CMK (cell line): Measurements from ENCODE around the gene AIFM2.
"Not testable (repeated sequence)": the region's sequence is repeated elsewhere in the genome, so short reads cannot be mapped to it uniquely, and the experiment has no call there.

ENCODE experiments used
- DNase-seq: peaks from one replicate; pipeline ENCODE4 v3.0.0-alpha.2; 2010; ENCODE audit warnings: low read depth

AIFM2 gene

DNA sequence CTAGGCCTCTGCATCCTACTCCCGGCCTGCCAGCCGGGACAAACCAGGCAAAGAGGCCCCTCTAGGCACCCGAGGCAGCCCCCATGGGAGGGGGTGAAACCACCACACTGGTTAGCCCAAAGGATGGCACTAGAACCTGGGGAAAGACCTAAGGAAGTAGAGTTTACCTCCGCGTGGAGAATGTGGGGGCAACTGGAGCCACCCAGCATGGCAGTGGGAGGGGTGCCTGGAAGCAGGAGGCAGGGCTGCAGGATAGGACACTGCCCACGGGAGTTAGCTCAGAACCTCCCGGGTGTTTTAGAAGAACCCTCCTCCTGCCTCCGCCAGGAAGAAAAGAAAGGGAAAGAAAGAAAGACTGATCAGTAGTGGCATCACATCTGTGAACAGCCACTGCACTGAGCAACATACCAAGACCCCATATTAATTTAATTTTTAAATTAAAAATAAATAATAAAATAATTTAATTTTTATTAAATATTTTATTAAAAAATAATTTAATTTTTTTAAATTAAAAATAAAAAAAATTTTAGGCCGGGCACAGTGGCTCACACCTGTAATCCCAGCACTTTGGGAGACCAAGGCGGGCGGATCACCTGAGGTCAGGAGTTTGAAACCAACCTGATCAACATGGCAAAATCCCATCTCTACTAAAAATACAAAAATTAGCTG, 11.2 kb downstream of the AIFM2 start:
- no peak for DNase-seq

DNA sequence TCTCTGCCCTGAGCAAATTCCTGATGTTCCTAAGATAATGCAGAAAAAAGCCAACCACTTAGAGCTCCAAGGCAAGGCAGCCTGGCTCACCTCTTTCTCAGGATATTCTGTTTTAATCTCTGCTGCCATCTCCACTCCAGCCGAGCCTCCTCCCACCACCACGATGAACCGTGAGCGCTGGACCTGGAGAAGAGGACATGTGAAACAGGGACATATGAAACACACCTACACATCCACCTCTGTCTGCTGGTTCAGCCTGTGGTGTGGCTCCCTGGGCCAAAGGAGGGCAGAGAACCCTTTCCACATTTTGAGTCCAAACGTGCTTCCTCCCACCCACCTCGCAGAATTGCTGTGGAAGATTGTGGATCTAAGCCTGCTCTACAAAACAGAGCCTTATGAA, 12.2 kb downstream of the AIFM2 start:
- DNase-seq, result no peak

DNA sequence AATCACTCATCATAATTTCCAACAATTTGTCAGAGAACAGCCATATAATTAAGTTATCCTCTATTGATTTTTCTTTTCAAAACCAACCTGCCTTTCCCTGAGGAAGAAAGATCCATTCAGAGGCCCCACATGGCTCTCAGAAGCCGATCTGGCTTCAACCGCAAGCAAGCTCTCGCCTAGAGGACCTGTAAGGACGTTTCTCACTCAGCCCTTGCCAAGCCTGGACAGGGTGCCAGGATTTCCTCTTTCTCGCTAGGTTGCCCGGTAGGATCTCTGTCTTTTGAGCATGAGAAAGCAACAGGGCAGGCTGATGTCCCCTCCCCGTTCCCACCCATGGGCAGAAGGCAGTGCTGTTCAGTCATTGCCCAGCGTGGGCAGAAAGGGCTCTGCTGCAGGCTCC, 13.0 kb downstream of the AIFM2 start:
- no peak for DNase-seq

DNA sequence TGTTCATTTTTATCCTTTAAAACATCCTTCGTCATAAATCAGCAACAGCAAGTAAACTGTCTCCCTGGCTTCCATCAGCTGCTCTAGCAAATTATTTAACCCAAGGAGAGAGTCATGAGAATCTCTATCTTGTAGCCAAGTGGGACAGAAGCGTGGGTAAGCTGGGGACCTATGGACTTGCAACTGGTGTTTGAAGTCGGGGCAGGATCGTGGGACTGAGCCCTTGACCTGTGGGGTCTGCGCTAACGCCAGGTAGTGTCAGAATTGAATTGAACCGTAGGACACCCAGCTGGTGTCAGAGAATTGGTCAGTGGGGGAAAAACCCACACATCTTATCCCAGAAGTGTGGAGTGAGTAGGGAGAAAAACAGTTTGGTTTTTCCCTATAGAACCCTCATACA, 13.4 kb downstream of the AIFM2 start:
- DNase-seq, result no peak

DNA sequence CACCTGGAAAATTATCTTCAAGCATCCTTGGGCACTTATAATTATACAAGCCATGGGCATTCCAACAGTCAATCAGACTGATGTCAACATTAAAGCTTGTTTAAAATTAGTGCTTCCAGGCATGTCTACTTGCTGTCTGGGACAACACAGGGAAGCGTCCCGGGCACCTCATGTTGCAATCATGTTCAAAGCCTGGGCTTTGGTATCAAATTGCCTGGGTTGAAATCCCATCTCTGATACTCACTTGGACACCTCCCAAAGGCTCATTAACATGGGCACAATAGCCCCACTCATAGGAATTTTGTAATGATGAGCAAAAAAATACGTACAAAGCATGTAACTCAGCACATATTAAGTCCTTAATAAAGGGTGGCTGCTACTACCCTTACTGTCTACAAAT, 14.4 kb downstream of the AIFM2 start:
- DNase-seq, result no peak

DNA sequence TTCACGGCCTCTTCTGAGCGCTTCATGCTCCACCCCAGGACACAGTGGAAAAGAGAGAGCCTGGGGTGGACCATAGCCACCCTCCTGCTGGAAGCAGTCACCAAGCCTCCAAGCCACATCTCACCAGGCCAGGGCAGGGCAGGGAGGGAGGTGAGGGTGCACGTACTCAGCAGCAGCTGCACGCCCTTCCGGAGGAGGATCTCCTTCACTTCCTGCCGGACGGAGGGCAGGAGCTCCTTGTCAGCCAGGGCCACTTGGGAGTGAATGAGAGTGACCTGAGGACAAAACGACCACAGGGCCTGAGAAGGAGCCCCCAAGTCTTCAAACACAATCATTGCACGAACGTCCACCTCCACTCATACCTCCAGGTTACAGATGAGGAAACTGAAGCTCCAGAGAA, 15.0 kb downstream of the AIFM2 start:
- no peak for DNase-seq

DNA sequence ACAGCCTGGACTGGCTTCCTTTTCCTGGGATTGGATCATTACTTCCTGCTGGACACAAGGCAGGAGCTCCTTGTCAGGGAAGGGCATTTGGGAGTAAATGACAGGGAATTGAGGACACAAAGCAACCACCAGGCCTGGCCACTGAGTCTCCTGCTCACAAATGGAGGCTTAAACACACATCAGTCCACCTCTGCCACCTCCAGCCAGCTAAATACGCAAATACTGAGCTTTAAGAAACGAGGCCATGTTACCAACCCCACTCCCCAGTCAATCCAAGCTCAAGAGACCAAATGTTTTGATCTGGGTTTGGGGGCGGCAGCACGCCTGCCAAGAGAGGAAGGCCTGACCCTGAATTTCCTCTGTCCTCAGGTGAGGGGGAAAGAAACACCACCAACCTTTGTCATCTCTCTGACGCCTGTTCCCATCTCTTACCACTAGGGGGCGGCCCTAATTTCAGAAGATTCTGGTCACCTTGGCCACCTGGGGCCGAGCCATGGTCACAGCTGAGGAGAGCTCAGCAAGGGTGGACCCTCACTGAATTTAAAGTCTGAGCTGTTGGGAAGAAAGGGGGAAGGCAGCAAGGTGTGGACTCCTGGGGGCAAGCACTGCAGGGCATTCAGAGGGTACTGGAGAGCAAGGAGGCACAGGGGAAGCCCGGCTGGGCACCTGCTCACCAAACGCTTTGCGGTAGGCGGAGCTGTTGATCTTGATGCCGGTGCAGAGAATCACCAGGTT, 16.5 kb downstream of the AIFM2 start:
- no peak for DNase-seq

DNA sequence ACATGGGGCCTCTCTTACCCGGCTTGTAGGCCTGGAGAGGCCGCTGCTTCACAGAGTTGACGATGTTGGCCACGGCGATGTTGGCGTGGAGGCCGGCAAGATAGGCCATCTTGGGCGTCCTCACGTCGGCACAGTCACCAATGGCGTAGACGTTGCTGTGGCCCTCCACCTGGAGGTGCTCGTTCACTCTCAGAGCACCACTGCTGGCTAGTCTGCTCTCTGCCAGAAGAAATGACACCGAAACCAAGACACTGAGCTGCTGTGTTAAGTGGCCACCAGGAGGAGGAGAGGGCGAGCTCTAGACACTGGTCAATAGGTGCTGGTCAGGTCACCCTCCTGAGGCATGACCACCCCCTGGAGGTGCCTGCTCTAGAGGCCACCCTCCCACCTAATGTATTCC, 17.7 kb downstream of the AIFM2 start:
- no peak for DNase-seq

DNA sequence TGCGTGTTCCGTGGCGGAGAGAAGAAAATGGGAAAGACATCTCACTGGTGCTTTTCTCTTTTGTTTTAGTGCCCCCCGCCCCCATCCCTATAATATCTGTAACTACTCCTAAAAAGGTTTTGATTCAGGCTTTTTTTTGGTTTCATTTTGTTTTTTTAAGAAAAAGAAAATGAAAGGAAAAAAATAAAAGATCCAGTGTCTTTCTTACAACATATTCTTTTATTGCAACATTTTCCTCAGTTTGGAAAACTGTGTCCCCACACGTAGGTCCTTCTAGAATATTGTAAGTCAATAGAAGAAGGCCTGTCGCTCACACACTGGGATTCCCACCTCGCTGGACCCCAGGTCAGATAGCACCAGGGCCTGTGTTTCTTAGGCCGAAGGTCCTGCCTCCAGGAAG, 20.6 kb downstream of the AIFM2 start:
- DNase-seq, result no peak

DNA sequence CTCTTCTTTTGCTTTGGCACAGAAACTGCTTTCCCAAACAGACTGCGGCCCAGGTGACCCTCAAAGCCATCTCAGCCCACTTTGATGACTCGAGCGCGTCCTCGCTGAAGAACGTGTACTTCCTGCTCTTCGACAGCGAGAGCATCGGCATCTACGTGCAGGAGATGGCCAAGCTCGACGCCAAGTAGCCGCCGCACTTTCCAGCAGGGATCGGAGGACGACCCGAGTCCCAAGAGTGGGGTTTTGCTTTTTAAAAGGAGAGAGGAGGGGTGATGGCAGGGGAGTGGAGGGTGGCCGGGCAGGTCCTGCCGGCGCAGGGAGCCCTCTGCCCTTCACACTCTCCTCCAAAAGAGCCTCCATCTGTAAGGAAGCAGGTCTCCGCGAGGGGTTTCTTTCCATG, 21.1 kb downstream of the AIFM2 start:
- no peak for DNase-seq

DNA sequence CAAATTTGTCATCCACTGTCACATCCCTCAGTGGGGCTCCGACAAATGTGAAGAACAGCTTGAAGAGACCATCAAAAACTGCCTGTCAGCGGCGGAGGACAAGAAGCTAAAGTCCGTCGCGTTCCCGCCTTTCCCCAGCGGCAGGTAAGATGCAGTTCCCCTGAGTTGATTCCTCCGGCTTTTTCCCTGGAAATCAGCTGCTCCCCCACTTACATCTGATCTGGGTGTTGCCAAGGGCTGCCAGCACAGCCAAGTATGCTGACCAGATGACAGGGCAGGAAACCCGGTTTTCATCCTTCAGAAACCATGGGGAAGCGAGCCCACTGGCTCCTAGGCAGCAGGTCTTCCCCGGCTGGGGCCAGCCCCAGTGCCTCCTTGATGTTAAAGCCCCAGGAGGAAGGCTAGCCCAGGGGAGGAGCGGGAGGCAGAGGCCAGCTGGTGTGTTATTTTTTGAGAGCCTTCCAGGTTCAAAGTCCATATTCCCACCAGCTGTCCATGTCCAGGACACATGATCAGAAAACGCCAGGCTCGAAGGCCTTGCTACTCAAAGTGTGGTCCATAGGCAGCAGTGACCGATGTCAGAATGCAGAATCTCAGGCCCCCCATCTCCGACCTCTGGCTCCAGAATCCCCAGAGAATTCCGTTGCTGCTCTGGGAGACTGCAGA, 23.4 kb downstream of the AIFM2 start:
- DNase-seq, result no peak

DNA sequence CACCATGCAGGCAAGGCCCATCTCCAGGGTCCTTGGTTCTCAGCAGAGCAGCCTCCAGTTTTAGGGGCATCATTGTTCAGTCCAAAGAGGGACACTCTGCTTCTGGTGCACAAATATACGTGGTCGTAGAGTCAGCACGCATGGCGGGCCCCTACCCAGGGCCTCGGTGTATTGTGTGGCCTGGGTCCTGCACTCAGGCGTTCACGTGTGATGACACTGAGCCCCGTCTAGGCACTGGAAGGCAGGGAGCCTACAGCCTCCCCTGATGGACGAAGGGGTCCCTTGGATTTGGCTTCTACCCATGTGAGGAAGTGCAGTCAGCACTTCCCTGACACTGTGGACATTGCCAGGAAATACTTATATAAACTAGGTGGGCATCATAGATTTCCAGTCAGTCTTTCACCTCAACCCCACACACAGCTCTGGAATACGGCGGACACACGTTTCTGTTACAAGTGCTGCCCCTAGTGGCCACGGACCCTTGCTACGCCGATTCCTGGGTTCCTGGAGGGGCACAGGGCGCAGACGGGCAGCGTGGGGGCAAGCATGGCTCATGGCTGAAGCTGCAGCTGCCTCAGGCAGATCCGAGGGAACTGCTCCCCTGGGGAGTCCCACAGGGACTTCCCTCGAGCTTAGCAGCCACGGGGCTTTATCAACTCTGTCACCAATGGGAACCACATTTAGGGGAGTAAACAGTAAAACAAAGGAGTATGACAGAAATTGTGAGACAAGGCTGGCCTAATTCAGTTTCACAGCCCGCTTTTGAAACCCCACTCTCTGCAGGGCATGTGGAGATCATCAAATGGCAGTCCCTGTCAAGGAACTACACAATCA, 25.4 kb downstream of the AIFM2 start:
- no peak for DNase-seq

DNA sequence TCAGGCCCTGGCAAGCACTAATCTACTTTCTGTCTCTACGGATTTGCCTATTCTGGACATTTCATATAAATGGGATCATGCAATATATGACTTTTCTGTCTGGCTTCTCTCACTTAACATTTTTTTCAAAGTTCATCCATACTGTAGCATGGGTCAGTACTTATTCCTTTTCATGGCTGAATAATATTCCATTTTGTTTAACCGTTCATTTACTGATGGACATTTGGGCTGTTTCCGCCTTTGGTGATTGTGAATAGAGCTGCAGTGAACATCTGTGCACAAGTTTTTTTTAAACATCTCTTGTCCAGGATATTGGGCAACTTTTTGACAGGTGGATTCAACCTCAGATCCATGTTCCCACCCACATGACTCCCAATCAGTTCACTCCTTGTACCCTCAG, 31.0 kb downstream of the AIFM2 start:
- DNase-seq, result no peak

DNA sequence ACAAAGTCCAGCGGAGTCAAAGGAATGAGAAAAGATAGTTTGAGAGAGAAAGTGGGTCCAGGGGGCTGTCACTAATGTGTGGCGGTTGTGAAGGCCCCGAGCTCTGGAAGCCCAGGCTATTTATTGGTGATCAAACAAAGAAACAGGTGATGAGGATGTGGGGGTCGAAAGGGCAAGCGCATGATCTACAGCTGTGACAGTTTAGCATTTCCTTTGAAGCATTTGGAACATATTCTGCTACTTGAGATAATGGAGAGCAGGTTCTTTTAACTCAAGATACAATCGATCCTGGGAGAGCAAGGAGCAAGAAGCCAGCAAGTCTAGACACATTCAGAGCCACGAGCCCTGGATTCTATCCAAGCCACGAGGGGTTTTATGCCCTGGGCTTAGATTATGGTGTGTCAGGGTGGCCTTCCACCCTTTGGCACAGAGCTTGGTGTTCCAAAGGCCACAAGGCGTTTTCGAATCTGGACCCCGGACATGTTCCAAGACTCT, 31.5 kb downstream of the AIFM2 start:
- DNase-seq, result not testable (repeated sequence)

DNA sequence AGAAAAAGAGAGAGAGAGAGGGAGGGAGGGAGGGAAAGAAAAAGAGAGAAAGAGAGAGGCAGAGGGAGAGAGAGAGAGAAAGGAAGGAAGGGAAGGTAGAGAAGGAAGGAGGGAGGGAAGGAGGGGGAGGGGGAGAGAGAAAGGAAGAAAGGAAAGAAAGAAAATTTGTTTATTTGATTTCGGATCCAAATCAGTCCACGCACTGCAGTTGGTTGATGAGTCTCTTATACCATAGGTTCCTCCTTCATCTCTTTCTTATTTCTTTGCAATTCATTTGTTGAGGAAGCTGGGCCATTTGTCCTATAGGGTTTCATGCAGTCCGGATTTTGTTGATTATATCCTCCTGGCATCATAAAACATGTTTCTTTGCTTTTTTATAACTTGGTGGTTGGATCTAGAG, 34.4 kb downstream of the AIFM2 start:
- no peak for DNase-seq

DNA sequence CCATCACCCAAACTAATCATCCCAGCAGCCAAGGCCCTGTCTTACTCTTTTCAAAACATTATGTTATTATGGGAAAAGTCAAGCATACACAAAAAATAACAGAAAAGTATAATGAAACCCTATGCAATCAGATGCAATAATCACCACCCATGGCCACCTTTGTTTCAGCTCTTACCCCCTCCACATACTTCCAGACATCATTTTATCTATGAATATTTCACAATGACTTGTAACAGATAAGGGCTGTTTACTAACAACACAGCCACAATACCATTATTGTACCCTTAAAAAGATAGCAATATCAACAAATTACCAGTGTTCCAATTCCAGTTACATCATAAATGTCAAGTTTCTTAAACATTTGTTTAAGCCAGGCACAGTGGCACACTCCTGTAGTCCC, 35.2 kb downstream of the AIFM2 start:
- DNase-seq, result no peak

DNA sequence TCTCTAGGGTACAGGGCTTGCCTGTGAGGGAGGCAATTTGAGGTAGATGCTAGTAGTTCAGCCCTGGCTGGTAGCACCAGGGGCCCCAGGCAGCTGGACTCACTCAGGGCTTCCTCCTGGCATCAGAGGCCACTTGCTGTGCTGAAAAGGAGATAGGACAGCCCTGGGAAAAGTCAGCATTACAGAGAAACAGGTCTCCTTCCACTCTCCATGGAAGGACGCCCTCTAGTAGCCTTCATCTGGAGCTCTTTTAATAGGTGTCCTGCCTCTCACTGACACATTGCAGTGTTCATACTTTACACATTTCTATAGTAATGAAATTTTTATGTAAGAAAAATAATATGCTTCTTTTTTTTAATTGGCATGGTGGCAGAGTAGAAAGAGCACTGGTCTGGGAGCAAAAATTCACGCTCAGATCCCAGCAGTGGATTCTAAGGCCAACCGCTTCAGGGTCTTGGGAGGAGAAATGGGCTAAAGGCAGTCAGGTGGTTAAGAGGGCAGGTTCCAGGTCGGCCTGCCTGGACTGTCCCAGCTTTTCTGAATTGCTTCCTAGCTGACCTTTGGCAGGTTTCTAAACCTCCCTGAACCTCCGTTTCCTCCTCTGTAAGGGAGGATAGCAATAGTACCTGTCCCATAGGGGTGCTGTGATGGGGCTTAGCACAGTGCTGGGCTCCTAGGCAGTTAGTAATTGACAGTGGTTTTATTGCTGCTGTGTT, 35.8 kb downstream of the AIFM2 start:
- no peak for DNase-seq

DNA sequence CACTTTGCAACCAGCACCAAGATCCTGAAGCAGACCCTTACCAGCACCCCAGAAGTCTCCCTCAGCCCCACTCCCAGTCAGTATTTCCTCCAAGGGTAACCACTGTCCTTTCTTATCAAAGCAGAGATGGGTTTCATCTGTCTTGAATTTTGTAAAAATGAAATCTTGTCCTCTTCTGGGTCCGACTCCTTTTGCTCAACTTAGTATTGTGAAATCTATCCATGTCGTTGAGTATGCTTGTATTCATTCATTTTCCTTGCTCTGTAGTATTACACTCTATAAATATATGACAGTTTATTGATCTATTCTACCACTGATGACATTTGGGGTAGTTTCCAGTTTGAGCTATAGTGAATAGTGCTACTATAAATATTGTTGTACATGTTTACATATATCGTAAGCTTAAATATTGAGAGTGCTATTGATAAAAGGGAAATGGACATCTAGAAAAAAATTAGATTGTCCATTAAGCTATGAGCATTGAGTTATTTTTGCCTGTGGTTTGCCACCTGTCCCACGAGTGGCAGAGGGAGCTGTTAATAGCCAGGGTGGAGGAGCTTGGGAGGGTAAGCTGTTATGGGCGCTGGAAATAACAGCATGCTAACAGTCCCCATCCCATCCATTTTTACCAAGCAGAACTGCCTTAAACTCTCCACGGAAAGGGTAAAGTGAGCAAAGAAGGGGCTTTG, 36.5 kb downstream of the AIFM2 start:
- no peak for DNase-seq

DNA sequence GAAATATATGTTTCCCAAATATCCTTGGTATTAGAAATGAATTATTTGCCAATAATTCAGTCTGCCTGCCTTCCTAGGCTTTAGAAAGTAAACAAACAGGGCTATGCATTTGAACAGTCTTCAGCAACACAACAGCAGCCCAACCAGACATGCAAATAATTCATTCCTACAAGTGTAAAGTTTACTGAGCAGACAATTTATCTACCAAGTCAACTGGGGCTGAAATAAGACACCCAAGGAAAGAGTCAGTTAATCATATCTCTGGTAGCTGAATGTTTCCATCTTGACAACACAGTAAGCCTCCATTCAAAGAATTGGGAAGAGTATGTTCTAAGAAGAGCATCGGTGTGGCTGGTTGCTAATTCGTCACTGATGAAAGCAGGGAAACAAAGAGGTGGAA, 38.4 kb downstream of the AIFM2 start:
- no peak for DNase-seq

DNA sequence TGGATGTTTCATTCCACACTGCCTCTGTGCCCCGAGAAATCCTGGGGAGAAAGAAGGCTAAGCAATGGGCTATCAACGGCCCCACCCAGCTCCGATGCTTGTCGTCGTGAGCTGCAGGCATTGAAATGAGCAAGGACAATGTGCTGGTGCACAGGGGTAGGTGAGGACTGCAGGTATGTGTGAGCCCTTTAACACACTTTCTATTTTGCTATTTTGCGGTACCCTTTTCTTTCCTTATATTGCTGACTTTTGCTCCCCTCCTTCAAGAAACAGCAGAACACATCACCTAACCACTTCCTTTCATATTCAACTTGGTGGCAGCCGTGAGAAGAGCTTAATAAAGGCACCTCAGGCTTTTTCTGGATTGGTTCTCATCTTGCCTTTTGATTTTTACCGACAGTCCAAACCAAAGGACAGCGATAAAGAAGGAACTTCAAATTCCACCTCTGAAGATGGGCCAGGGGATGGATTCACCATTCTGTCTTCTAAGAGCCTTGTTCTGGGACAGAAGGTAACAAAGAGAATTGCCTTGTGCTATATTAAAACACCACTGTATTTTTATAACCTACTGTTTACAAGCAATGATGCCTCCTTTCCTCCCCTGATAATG, 39.2 kb downstream of the AIFM2 start:
- no peak for DNase-seq

DNA sequence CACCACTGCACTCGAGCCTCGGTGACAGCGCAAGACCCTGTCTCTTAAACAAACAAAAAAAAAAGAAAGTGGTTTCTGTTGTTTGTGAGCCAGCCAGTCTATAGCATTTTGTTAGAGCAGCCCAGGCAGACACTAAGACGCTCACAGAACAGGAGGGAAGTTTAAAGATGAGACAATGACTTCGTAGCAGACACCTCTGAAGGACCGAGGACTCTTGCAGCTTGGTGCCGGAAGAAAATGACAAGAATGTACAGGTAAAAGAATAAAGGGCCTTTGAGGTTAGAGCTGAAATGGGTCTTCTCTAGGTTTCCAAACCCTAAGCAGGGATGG, 40.3 kb downstream of the AIFM2 start:
- DNase-seq, result no peak
